ENCODE results near the gene SNAP25.

The SNAP25 gene

GRCh38 chr20:10263385-10264165 lies 44.9 kb downstream of the SNAP25 start:
- peak; percentile 24 for DNase-seq (ENCODE audit: low read depth)

GRCh38 chr20:10264166-10264558 lies 45.5 kb downstream of the SNAP25 start:
- no peak for DNase-seq (ENCODE audit: low read depth)

- no peak for DNase-seq (ENCODE audit: low read depth)
These were observed 50.0 kb downstream of the SNAP25 start for GRCh38 chr20:10268636-10269035.

GRCh38 chr20:10270630-10271029 lies 52.0 kb downstream of the SNAP25 start:
- no peak for DNase-seq (ENCODE audit: low read depth)

GRCh38 chr20:10271494-10272219 lies 53.0 kb downstream of the SNAP25 start:
- DNase-seq (ENCODE audit: low read depth), result no peak

- no peak for DNase-seq (ENCODE audit: low read depth)
These were observed 58.4 kb downstream of the SNAP25 start for GRCh38 chr20:10276878-10277580.

- DNase-seq (ENCODE audit: low read depth), result no peak
These were observed 59.0 kb downstream of the SNAP25 start for GRCh38 chr20:10277616-10278015.

GRCh38 chr20:10278412-10278811 lies 59.8 kb downstream of the SNAP25 start:
- no peak for DNase-seq (ENCODE audit: low read depth)

GRCh38 chr20:10280018-10280908 lies 61.6 kb downstream of the SNAP25 start:
- peak; percentile 60 for DNase-seq (ENCODE audit: low read depth)

- DNase-seq (ENCODE audit: low read depth), result no peak
These were observed 63.3 kb downstream of the SNAP25 start for GRCh38 chr20:10281911-10282310.

- DNase-seq (ENCODE audit: low read depth), result peak; percentile 83
These were observed 64.4 kb downstream of the SNAP25 start for GRCh38 chr20:10282979-10283456.

- no peak for DNase-seq (ENCODE audit: low read depth)
These were observed 67.7 kb downstream of the SNAP25 start for GRCh38 chr20:10286356-10286755.

GRCh38 chr20:10288421-10288820 lies 69.8 kb downstream of the SNAP25 start:
- no peak for DNase-seq (ENCODE audit: low read depth)

GRCh38 chr20:10288954-10289646 lies 70.5 kb downstream of the SNAP25 start:
- DNase-seq (ENCODE audit: low read depth), result peak; percentile 24

- DNase-seq (ENCODE audit: low read depth), result no peak
These were observed 73.1 kb downstream of the SNAP25 start for GRCh38 chr20:10291568-10292248.

GRCh38 chr20:10297223-10297622 lies 78.6 kb downstream of the SNAP25 start:
- no peak for DNase-seq (ENCODE audit: low read depth)

GRCh38 chr20:10297684-10298240 lies 79.1 kb downstream of the SNAP25 start:
- peak; percentile 56 for DNase-seq (ENCODE audit: low read depth)

- no peak for DNase-seq (ENCODE audit: low read depth)
These were observed 82.2 kb downstream of the SNAP25 start for GRCh38 chr20:10300582-10301446.

- no peak for DNase-seq (ENCODE audit: low read depth)
These were observed 85.2 kb downstream of the SNAP25 start for GRCh38 chr20:10303852-10304251.
